Kidney (tissue), 14 donors: Measurements from ENCODE around the gene ZBBX. TPM values are rescaled to one million over a fixed set of nuclear protein-coding genes. Genes with fewer than 3 reads are reported as not detected.

Experiments
- DNase-seq, 5 donors: peaks; one replicate each; pipeline ENCODE4 v3.0.0-alpha.2; 2013 to 2020
- FAIRE-seq: peaks from 2 replicates; lab custom pipeline; 2012; peaks lifted over from hg19 to GRCh38; lab: Jason Lieb, UNC
- H3K27ac ChIP-seq, 2 donors: one replicate each; pipeline ENCODE4 v1.7.0; 2013; ENCODE audit warnings: low read depth in 2 of 2, low read length in 2 of 2, inconsistent platforms in 1 of 2
- H3K27me3 ChIP-seq: one replicate; pipeline ENCODE4 v1.7.1; 2013; ENCODE audit warnings: low read length, inconsistent platforms; ENCODE audit not compliant: control insufficient read depth, insufficient read depth
- H3K36me3 ChIP-seq, 3 donors: one replicate each; pipeline versions ENCODE4 v1.7.0 to v1.7.1; 2013; ENCODE audit warnings: low read length in 3 of 3, control low read depth in 1 of 3, inconsistent platforms in 1 of 3; ENCODE audit not compliant: insufficient read depth in 3 of 3, control insufficient read depth in 2 of 3
- H3K4me1 ChIP-seq, 3 donors: one replicate each; pipeline versions ENCODE4 v1.7.0 to v1.7.1; 2013; ENCODE audit warnings: low read length in 3 of 3, inconsistent platforms in 1 of 3, low read depth in 1 of 3; ENCODE audit not compliant: control insufficient read depth in 2 of 3, insufficient read depth in 2 of 3
- H3K4me3 ChIP-seq, 3 donors: one replicate each; pipeline versions ENCODE4 v1.7.0 to v1.8.1; 2013; ENCODE audit warnings: low read length in 3 of 3, control low read depth in 1 of 3, inconsistent platforms in 1 of 3
- H3K9ac ChIP-seq, 3 donors: one replicate each; pipeline versions ENCODE4 v1.7.0 to v1.7.1; 2013; ENCODE audit warnings: low read length in 3 of 3, control low read depth in 1 of 3, inconsistent platforms in 1 of 3
- H3K9me3 ChIP-seq, 3 donors: one replicate each; pipeline versions ENCODE4 v1.7.0 to v1.7.1; 2013; ENCODE audit warnings: low read length in 3 of 3, control low read depth in 1 of 3, inconsistent platforms in 1 of 3; ENCODE audit not compliant: control insufficient read depth in 2 of 3, insufficient read depth in 1 of 3
- CTCF ChIP-seq: IDR thresholded peaks from 3 replicates; pipeline ENCODE4 v1.5.1; 2012; ENCODE audit warnings: mild to moderate bottlenecking, moderate library complexity, borderline replicate concordance; ENCODE audit not compliant: insufficient read depth; ENCODE audit errors: extremely low read depth
- intact Hi-C: fragments of 100-400 bp; cut with DNase I; formaldehyde crosslinking; loops from one replicate; pipeline ENCODE4 v1.11.1; 2022
- polyA plus RNA-seq: library from polyadenylated mRNA; stranded (reverse); fragments of 350-450 nt; fragmentation: Illumina TruSeq; extraction: RNeasy Lipid Tissue Mini Kit (QIAGEN cat#74804); gene quantifications from one replicate; pipeline ENCODE4 v1.2.3, GENCODE V29; 2014; ENCODE audit warnings: low read depth, low replicate concordance; ENCODE audit not compliant: insufficient read depth
- total RNA-seq: library from RNA; stranded (reverse); fragmentation: NEBNext Ultra II Directional; extraction: Animal tissue kit (Norgen Biotek cat#: 25700); gene quantifications from one replicate; pipeline ENCODE4 v1.2.1, GENCODE V29; 2021
- donor health status: control.
- donor health status: control.
- donor health status: control.
- donor health status: control.
- donor health status: control.
- donor health status: DM: yes; HTN: yes; CAD: no.
- donor health status: Normal renal cell carcinoma (clear cell type).

ZBBX gene
- total and polyA plus RNA-seq, 2 donors from 2014 or later, result 0.73 to 1.2 TPM

- H3K36me3 ChIP-seq, result no peaks in the 10 kb centered on the region
- FAIRE-seq, result no peak
- no peak overlapping the region for H3K27ac ChIP-seq
These were observed 105.8 kb downstream of the ZBBX start for GRCh38 chr3:167274141-167274874.

GRCh38 chr3:167253037-167253436, 127.1 kb downstream of the ZBBX start:
- no peak for FAIRE-seq
- no peaks in the 10 kb centered on the region for H3K4me1 ChIP-seq

More at GRCh38 chr3:167274141-167274874, 105.8 kb downstream of the ZBBX start:
- Histone ChIP-seq H3K9me3 (no peaks in the 10 kb centered on the region), H3K9ac (no peak overlapping the region), H3K27me3 (no peaks in the 10 kb centered on the region), H3K4me3 (no peak overlapping the region), H3K4me1 (no peaks in the 10 kb centered on the region)
- no peak for DNase-seq
- TF ChIP-seq CTCF, result no peak
- intact Hi-C loops, result no loop called here

GRCh38 chr3:167251678-167252077, 128.4 kb downstream of the ZBBX start:
- Histone ChIP-seq H3K4me1 (peaks cover 0 to 2% (median 0%) of the 10 kb centered on the region in 3 donors), H3K4me3 (no peak overlapping the region), H3K9ac (no peak overlapping the region), H3K27ac (no peak overlapping the region), H3K9me3 (no peaks in the 10 kb centered on the region), H3K27me3 (no peaks in the 10 kb centered on the region), H3K36me3 (no peaks in the 10 kb centered on the region)
- intact Hi-C loops, result no loop called here
- no peak for DNase-seq
- no peak for FAIRE-seq
- no peak for TF ChIP-seq CTCF

More at GRCh38 chr3:167253037-167253436, 127.1 kb downstream of the ZBBX start:
- intact Hi-C loops, result no loop called here
- H3K9me3 ChIP-seq, result no peaks in the 10 kb centered on the region
- no peak for TF ChIP-seq CTCF
- H3K27me3 ChIP-seq, result no peaks in the 10 kb centered on the region
- H3K9ac ChIP-seq, result no peak overlapping the region
- H3K4me3 ChIP-seq, result no peak overlapping the region
- DNase-seq, result no peak
- H3K27ac ChIP-seq, result no peak overlapping the region
- H3K36me3 ChIP-seq, result no peaks in the 10 kb centered on the region
